ENCODE data around the gene PTPRN2.

Gene PTPRN2

DNA sequence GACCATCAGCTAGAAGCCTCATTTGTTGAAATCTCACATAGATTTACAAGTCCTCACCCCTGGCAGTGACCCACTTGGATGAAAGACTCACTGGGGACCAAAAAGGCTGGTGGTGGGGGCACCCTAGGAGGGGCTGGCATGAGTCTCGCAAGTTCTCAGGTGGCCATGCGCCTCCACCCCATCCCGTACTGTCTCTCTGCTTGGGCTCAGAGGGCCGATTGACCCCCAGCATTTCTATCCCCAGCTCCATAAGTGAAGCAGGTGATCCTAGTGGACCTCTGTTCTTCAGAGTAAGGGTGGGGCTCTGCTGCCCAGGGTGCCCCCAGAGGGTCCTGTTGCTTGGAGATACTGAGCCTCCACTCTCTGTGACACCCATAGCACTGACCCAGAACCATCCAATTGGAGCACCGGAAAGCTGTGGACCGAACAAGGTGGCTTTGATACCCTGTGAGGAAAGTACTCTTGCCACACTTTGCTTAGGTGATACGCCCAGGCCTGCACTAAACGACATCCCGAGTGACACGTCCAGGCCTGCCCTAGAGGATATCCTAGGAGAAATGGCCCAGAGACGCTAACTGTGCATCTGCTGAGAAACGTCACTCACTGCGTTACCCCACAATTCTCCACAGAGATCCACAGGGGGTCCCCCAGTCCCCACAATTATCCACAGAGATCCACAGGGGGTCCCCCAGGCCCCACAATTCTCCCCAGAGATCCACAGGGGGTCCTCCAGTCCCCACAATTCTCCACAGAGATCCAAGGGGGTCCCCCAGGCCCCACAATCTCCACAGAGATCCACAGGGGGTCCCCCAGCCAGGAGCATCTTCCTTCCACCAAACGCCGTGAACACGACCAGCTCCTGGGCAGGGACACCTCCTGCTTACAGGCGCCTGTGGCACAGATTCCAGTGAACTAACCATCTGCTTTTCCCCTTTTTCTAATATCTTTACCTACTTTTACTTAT, 262.9 kb downstream of the PTPRN2 start:
- no peak overlapping the region for H3K4me3 ChIP-seq (ENCODE audit: low read depth, low read length)

GRCh38 chr7:158323741-158324396, 263.8 kb downstream of the PTPRN2 start:
- TF ChIP-seq CTCF (IDR thresholded peaks at IDR 0.05; ENCODE audit: low read depth, low read length), result no peak
- H3K4me3 ChIP-seq (ENCODE audit: low read depth, low read length), result no peak overlapping the region

More for the DNA sequence above, 262.9 kb downstream of the PTPRN2 start:
- no peak for TF ChIP-seq CTCF (IDR thresholded peaks at IDR 0.05; ENCODE audit: low read depth, low read length)

- H3K4me3 ChIP-seq (ENCODE audit: low read depth, low read length), result no peak overlapping the region
- TF ChIP-seq CTCF (IDR thresholded peaks at IDR 0.05; ENCODE audit: low read depth, low read length), result no peak
Measured at GRCh38 chr7:158322616-158323530, 264.8 kb downstream of the PTPRN2 start.

GRCh38 chr7:158321936-158322615, 265.5 kb downstream of the PTPRN2 start:
- TF ChIP-seq CTCF (IDR thresholded peaks at IDR 0.05; ENCODE audit: low read depth, low read length), result no peak
- no peak overlapping the region for H3K4me3 ChIP-seq (ENCODE audit: low read depth, low read length)

DNA sequence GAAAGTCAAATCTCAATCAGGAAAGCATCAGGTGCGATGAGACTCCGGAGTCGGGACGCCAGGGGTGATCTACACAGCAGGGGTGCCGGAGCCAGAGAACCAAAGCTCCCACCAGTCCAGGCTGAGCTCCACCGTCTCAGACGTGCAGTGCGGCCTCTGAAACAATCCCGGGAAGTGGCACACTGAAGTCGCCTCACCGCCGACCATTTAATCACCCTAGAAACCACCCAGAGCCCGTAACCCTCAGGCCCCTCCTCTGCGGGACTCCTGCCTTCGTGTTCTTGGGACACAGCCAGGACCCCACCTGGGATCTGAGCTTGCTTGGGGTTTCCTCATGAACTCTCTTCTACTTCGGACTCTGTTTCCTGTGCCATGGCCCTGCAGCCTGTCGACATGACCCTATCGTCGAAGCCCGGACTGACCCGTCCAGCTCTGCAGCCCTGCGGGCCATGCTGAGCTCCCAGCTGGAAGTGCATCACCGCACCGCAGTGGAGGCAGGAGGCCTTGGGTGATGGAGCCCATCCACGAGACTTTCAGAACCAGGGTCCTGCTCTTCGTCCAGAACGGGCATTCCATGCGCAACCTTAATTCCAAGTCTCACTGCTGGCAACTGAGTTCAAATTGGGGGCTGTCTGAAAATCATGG, 266.4 kb downstream of the PTPRN2 start:
- H3K4me3 ChIP-seq (ENCODE audit: low read depth, low read length), result no peak overlapping the region
- no peak for TF ChIP-seq CTCF (IDR thresholded peaks at IDR 0.05; ENCODE audit: low read depth, low read length)

DNA sequence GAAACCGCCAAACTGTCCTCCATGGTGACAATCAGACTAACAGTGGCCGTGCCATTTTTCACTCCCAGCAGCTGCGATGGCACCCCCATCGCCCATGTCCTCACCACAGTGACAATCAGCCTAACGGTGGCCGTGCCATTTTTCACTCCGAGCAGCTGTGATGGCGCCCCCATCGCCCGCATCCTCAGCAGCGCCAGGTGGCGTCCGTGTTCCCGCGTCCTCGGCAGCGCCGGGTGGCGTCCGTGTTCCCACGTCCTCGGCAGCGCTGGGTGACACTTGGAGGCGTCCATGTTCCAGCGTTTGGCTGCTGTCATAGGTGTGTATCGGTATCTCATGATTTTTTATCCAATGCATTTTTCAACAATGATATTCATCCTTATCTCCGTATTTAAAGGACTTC, 267.3 kb downstream of the PTPRN2 start:
- no peak for TF ChIP-seq CTCF (IDR thresholded peaks at IDR 0.05; ENCODE audit: low read depth, low read length)
- H3K4me3 ChIP-seq (ENCODE audit: low read depth, low read length), result no peak overlapping the region

Measured in WI38 (cell line).